GM21447 (cell line): Measurements from ENCODE around the gene UNC13C.

Experiments used
- ATAC-seq: cut with Tn5 transposase; IDR thresholded peaks from one replicate; pipeline ENCODE4 v1.9.1; 2021; ENCODE audit not compliant: unreplicated experiment

Gene UNC13C

GRCh38 chr15:54017959-54018358, 39.7 kb downstream of the UNC13C start:
- ATAC-seq = no peak

- no peak for ATAC-seq
Observed at GRCh38 chr15:54026258-54026657, 48.0 kb downstream of the UNC13C start.

- no peak for ATAC-seq
Observed at GRCh38 chr15:54026891-54027290, 48.6 kb downstream of the UNC13C start.

GRCh38 chr15:54029081-54029480, 50.8 kb downstream of the UNC13C start:
- no peak for ATAC-seq

- no peak for ATAC-seq
Observed at GRCh38 chr15:54032066-54032465, 53.8 kb downstream of the UNC13C start.

- ATAC-seq = no peak
Observed at GRCh38 chr15:54033356-54033860, 55.2 kb downstream of the UNC13C start.

GRCh38 chr15:54033869-54034458, 55.7 kb downstream of the UNC13C start:
- ATAC-seq = no peak

GRCh38 chr15:54035616-54036015, 57.4 kb downstream of the UNC13C start:
- ATAC-seq = no peak

GRCh38 chr15:54045397-54045796, 67.2 kb downstream of the UNC13C start:
- no peak for ATAC-seq

- ATAC-seq = no peak
Observed at GRCh38 chr15:54046093-54046492, 67.9 kb downstream of the UNC13C start.

GRCh38 chr15:54064365-54064764, 86.1 kb downstream of the UNC13C start:
- ATAC-seq = no peak

GRCh38 chr15:54066403-54066802, 88.2 kb downstream of the UNC13C start:
- no peak for ATAC-seq

GRCh38 chr15:54082836-54083492, 104.7 kb downstream of the UNC13C start:
- ATAC-seq = no peak

- ATAC-seq = no peak
Observed at GRCh38 chr15:54083501-54083900, 105.3 kb downstream of the UNC13C start.

- no peak for ATAC-seq
Observed at GRCh38 chr15:54083991-54084390, 105.8 kb downstream of the UNC13C start.

- no peak for ATAC-seq
Observed at GRCh38 chr15:54088837-54089236, 110.6 kb downstream of the UNC13C start.

GRCh38 chr15:54089776-54090175, 111.5 kb downstream of the UNC13C start:
- ATAC-seq = no peak

- no peak for ATAC-seq
Observed at GRCh38 chr15:54091651-54092050, 113.4 kb downstream of the UNC13C start.

GRCh38 chr15:54094661-54095060, 116.4 kb downstream of the UNC13C start:
- ATAC-seq = no peak

- ATAC-seq = no peak
Observed at GRCh38 chr15:54097019-54097418, 118.8 kb downstream of the UNC13C start.

GRCh38 chr15:54099010-54099409, 120.8 kb downstream of the UNC13C start:
- no peak for ATAC-seq

- ATAC-seq = no peak
Observed at GRCh38 chr15:54101664-54102270, 123.5 kb downstream of the UNC13C start.
